Activated naive CD4-positive, alpha-beta T cell treated with Interleukin-2 at 50 U/mL for 16 hours (primary cell): ENCODE data around the gene NUAK1.

Source experiments
- DNase-seq: peaks from one replicate; pipeline ENCODE4 v3.0.0-alpha.2; 2020

NUAK1 gene

DNA sequence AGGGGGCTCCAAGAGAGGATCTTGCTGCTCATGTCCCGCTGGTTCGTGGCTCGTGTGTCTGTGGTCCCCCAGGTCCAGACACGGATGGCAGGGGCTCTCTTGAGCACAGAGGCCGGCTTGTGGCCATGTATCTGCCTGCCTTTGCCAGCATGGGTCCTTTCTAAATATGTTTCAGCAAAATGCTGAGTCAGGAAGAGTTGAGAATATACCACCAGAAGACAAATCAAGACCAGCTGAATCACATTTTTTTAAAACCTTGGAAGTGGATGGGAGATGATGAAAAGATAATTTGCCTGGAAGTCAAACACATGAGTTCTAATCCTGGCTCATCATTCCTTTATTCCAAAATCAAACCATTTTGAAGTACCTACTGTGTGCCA, 58.0 kb downstream of the NUAK1 start:
- no peak for DNase-seq

DNA sequence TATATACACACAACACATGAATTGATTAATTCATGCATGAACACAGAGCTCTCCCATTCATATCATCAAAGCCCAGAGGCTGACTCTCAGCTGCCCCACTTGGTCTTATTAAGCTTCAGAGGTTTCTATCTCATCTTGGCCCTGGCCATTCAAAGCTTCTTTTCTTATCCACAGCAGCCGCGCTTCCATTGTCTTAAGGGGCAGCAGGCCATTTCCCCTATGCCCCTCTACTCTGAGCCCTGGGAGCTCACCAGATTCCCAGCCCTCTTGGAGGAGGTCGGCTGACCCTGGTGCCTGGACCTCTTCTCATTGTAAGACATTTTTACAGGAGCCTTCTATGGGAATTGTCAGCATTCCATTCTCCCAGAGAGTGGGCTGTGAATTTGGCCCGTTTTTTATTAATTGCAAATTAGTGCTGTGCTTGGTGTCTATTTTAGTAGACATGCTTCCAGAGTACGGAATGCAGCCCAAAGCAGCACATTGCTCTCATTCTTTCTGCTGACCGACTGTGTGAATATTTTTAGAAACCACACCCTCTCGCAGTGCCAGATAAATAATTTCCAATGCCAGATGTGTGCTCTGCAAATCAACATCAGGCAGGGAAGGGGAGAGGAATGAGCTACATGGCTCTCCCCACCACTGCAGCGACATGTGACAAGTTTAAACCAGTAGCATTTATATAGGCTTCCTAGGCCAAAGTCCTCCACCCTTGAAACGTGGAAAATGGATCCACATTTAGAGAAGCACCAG, 58.5 kb downstream of the NUAK1 start:
- no peak for DNase-seq

DNA sequence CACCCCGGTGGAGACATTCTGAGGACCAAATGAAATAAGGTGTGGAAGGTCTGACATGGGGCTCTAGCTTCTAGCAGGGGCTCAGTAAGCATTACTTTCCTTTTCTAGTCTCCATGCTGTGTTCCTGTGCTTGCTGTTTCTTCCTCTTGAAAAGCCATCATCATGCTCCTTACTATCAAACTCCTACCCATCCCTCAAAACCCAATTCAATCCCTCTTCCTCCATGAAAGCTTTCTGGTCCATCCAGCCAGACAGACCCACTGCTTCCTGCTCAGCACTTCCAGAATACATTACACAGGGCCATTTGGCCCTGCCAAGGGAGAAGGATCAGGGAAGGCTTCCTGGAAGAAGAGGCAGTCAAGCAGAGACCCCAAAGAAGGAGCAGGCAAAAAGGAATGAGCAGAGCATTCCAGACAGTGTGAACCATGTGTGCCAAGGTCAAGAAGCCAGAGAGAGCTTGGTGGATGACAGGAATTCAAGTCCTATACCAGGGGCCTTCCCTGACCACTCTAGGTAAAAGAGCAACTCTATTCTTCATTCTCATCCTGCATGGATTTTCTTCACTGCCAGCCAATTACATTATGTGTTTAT, 59.5 kb downstream of the NUAK1 start:
- DNase-seq: no peak

DNA sequence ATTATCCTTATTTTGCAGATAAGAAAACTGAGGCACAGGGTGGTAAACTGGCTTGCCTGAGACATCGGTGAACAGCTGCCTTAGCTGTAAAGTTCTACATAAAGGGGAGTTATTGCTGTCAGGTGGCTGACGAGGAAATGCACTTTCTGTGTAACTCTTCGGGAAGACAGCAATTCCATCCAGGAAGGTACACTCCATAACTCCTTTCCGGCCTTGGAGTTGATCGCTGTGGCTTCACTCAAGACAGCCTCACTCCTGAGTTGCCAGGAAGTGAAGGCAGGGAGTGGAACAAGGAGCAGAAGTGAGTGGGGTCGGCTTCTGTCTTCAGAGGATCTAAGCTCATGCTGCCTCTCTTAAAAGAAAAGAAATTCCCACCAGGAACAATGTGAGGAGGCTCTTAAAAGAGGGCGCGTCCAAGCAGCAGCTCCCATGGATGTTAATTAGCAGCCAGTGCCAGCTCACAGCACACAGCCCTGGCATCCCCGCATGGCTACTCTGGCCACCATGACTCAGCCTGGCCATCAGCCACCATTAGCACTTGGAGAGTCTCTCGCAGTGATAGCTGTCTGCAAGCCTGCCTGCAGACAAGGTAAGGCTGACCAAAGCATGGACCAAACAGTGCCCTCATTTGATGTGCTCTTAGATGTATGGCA, 60.3 kb downstream of the NUAK1 start:
- no peak for DNase-seq

DNA sequence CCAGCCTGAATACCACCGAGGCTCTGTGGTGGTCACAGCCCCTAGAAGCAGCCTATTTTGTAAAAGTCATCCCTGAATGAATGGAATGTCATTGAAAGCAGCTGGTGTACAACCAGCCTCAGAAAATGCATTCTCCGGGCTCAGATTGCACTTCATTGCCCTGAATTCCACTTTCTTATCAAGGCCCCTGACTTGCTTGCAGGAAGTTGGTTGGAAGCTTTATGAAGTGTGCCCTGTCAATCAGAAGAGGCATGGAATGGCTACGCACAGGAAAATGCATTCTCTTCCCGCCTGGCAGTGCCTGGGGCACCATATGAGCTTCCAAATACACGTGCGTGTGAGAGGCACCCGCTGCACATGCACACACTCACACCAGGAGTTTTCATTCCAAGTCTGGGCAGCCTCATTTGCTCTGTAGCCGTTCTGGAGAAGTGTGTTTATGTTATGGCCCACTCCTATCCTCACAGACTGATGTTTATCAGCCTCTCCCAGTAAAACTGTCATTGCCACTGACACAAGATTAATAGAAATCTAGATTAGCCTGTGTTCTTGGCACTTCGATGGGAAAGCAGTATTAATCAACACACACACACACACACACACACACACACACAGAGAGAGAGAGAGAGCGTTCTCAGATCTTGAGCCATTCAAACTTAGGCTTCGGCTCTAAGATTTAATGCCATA, 63.9 kb downstream of the NUAK1 start:
- no peak for DNase-seq

DNA sequence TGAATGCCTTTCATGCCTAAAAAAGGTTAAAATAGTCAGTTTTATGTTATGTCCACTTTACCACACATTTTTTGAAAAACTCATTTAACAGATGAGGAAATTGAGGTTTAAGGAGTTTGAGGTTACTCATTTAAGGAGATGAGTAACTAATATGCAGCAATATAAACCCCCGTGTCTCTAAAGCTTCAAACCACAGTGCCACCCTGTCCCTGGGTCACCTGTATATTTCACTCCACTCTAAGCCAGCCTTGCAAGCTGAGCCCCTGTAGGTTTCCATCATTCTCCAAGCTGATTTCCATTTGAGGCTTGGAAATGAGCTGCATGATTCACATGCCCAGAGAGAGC, 64.4 kb downstream of the NUAK1 start:
- DNase-seq: no peak

DNA sequence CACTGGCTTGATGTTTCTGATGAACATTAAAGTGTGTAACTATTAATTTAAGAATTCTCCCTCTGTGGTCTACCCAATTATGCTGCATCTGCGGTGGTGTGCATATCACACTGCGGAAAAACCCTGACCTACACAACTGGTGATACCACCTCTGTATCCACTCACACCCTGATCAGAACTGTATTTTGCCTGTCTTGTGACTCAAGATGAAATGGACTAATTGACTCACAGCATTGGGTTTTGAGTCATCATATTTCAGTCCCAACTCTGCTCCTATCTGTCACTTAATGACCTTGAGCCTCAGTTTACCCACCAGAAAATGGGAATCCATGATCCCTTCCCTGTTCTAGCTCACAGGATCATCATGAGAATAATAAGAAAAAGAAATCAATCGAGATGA, 65.6 kb downstream of the NUAK1 start:
- no peak for DNase-seq

DNA sequence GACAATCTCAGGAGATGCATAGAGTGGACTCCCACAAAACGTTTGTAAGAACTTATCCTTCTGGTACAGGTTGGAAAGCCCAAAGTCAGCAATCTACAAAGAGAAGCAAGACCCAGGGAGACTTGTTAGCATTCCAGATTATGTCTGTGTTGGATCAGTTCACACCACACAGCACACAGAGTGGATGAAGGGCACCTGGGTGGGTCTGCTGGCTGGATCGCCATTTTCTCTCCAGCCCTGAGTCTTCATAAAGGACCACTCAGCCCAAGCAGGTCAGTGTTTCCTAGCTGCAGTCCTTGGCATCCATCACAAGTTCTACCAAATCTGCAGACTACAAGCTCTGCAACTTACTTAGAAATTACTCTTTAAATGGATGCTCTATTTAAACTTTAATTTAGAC, 66.0 kb downstream of the NUAK1 start:
- DNase-seq: no peak

DNA sequence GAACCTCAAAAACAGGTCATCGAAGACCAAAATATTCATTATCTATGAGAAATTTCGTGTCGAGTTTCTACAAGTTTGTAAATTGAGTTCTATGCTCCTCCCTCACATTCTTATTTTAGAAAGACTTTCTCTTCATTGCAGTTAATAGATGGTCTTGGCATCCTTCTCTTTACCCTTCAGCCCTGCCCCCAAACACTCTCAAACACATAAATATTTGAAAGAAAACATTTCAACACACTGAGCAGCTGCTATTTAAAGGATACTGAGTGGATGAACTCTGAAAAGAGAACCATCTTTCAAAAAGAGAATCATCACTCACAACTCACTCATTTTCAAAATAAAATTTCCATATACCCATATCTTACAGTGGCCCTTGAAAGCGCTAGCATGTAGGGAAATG, 67.1 kb downstream of the NUAK1 start:
- DNase-seq: no peak

DNA sequence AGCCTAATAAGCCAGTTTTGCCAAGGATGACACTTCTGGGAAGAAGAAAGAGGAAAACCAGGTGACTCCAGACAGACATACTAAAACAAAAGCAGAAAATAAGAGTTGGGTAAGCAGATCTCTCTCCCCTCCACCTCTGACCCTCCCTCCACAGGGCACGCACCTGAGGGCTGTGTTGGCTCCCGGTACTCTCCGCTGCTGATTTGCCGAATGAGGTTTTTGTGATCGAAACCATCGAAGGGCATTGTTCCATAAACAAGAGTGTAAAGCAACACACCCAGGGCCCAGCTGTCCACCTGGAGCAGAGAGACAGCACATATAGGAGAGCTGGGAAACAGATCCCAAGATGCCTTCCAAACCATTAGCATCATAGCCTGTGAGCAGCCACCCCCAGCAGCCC, 68.1 kb downstream of the NUAK1 start:
- DNase-seq: no peak

DNA sequence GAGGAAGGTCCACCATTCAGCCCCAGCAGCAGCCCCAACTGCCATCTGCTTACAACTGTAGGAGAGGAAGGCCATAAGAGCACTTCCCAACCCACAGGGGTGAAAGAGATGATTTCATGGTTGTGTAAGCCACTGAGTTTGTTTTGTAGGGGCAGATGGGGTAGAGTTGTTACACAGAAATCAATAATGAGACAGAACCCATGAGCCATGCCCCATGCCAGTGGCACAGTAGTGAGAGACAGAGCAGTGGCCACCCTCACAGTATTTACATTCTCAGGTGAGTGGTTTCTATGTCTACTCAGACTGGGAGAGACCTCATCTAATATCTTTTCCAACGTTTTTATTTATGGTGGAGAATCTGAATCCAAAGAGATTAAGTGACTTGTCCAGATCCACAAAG, 68.6 kb downstream of the NUAK1 start:
- DNase-seq: no peak

DNA sequence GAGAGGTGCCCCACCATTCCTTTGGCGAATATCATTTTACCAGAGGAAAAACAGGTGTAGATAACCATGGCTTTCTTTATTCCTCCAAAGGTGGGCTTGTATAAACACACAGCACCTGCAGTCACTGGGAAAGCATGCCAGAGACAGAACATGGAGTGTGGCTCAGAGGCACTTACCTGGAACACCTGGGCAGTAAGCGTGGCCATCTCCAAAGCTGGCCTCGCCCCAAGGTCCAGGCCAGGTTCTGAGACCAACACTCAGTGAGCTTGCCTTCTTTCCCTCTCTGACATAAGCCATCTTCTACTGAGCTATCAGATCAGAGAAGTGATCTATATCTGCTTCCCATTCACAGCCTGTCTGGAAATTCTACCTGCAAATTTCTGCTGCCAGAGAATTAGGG, 70.5 kb downstream of the NUAK1 start:
- no peak for DNase-seq

DNA sequence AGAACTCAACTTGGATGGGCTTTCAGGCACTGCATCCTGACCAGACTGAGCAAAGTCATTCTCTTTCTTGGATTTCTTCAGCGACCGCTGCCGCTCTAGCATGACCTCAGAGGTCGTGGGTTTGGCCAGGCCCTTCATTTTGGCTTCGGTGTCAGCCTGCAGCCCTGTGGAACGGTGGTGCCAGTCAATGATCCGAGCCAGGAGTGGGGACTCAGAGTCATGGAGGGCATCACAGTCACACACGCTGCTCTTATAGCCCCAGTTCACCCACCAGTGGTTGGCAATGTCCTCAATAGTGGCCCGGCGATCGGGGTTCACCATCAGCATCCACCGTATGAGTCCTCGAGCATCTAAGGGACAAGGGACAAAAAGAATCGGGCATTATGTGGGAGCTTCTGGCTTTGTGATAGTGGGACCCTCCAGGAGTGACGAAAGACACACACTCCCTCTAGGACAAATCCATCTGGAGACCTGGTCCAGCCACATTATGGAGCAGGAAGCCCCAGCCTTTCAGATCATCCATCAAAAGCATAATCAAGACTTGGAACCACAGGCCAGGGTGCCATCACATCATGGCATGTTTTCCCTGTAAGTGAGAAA, 71.0 kb downstream of the NUAK1 start:
- DNase-seq: no peak

DNA sequence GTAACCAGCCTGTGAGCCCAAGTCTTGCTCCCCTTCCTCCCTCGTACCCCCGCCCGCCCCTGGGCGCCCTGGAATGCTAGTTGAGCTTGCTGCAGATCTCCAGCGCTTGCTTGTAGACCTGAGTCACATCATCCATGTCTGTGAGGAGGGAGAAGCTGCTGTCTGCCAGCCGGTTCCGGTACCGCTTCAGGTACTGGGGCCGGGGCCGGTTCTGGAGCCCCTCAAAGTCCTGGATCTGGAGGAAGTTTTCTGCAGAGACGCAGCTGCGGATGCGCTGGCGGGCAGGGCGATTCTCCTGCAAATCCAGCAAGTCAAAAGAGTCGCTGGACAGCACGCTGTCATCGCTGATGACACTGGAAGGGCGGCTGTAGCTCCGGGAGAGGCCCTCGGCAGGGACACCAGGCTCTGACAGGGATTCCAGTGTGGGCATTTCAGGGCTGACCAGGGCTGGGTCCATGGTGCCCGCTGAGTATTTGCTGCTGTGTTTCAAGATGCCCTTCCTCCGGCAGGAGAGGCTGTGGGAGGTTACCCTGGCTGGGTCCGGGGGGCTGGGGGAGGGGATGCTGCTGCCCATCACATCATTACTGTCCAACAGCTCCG, 71.9 kb downstream of the NUAK1 start:
- no peak for DNase-seq

DNA sequence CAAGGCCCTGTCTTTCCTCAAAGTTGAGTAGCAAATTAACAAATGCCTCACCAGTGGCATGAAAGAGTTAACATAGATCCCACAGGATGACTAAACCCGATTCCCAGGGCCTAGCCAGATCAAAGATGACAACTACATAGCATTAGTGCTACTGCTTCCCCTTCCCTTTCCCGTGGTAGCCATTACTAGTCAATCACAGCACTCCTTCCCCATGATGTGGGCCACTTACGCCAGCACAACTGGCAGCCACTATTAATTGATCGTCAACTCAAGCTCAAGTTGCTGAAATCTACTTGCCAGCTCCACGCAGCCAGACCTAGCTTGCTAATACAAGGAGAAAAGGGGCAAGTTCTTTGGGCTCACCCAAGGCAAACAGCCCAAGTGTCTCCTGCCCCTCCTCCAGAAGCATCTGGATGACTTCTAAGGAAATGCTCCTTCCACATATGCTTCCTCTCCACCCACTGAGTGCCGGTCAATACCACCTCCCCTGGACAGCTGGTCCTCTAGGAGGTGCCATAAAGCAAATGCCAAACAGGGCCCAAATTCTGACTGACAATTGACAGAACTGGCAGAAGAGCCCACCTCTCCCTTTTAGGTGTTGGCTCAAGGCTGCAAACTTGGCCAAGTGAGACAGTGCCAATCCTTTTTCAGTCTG, 72.6 kb downstream of the NUAK1 start:
- DNase-seq: no peak

DNA sequence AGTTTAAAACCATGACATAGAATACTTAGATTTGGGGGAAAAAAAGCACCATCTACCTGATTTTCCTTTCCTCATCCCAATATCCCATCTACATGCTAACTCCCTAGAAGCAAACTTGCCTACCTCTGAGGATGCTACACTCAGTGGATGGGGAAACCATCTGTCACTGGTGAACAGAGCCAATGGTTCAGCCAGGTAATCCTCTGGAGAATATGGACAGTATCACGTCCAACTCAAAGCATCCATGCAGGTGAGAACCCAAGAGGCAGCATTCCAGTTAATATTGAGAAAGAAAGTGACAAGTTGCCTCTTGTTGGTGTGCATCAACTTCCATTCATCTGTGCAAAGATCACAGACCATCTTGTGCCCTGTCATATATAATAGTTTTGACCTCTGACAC, 73.2 kb downstream of the NUAK1 start:
- DNase-seq: no peak

DNA sequence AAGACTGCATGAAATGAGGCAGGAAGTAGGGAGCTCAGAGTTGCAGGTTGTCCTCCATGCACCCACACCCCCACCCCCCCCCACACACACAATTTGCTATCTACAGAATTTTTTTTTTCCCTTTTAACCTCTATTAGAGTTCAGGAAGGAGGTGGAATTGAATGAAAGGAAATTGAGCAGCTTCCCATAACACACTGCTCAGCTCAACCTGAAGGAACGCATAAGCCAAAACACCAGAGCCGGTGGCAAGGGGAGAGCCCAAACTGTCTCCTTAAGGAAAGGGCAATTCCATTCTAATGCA, 74.1 kb downstream of the NUAK1 start:
- no peak for DNase-seq

DNA sequence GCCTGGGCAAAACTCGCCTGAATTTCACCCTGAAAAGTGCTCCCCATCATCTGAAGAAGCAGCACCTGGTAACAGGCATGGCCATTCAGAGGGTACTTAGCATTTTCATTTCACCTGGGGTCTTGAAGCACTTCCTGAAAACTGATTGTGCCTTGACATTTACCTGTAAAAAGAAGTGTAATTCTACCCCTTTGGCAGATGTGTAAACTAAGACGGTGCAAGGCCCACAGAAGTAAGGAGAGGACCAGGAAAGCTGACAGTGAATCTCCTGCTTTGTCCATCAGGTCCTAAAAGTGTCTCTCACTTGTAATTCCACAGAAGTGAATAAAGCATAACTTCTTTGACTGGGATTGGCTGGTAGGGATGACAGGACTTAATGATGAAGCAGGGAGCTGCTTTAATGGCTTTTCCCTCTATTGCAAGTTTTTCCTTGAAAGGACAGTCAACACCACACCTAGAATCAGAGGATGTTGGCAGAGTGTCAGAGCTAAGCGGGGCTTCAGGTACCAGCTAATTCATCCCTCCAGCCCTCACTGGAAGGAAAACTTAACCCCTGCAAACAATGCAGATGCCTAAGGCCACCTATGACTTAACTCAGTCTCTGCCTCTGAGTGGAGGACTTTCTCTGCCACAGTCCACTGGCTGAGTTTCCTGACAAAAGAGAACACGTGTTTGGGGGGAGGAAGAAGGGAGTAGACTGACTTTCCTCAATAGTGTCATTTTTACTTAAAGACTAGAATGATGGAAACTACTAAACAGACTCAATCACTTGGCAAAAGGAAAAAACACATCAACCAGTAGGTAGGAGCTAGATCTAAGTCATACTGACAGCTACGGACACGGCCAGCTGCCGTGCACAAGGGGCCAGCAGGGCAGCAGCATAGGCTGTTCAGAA, 74.7 kb downstream of the NUAK1 start:
- DNase-seq: no peak

DNA sequence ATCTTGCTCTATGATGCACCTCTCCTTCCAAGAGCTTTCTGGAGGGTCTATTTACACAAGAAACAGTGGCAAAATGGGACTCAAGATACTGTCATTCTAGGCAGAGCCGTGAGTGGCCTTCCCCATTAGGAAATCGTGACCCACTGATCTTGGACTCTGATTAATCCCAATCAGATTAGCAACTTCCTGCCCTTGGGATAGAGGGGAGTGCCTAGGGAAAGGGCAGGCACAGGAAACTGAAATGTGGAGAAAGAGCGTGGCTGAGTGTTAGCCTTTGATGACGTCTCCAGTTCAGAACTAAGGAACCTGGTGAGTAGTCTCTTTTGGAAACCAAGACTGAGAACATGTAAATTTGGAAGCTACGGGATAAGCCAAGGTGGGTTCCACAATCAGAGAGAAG, 76.1 kb downstream of the NUAK1 start:
- no peak for DNase-seq

DNA sequence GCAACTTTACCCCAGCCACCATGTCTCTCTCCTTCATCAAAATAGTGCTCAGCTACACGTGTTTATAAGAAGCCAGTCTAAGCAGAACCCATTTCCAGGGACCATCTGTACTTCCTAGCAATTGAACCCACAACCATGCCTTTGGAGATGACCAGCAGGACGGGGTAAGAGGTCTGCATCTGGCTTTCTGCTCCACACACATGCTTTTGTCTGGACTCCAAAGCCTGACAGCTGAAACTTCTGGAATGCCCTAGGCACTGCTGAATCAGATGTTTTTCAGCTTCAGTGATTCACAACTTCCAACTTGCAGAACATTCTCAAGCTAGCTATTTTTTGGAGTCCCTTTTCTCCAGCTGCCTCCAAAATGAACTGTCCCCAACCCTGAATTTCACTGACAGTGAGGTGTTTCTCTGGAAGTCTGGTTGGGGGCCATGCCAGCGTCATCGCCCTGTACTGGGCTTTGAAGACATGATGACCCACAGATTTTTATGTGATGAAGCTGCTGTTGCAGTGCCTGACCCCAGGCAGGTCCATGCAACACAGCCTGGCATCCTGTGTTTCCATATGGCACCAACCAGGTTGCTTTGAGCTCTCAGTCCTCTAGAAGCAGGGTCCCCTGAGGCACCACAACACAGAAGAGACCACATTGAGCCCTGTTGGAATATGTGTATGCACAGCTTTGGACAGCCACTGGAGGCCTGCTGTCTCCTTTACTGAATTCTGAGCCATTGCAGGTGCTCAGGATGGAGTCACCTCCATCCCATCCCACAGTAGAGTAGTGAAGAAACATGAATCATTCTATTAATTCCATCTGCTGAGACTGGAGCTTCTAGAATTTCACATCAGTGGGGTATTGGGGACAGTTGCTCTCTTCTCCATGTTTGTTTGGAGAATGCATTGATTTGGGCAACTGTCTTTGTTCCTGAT, 80.2 kb downstream of the NUAK1 start:
- no peak for DNase-seq

DNA sequence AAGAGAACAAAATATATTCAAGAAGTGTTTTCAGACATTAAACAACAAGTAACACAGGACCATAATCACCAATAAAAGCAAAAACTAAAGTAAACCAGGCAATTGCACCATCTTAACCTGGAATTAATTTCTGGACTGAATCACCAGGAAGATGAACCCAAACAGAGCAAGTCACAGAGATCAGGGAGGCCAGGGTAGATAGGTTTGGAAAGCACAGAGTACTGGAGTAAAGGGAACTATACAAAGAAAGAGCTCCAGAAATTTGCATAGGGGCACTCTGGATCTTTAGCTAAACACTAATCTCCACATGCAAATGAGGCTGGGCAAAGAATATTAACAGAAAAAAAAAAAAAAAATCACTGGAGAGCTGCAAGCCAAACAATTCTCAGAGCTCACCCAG, 84.7 kb downstream of the NUAK1 start:
- no peak for DNase-seq
